GM12872 (cell line): Measurements from ENCODE around the gene AKNA.

ENCODE experiments used
- CTCF ChIP-seq: IDR thresholded peaks from 3 replicates; pipeline ENCODE4 v1.5.1; 2011; ENCODE audit warnings: low read depth, mild to moderate bottlenecking, low read length, moderate library complexity; ENCODE audit not compliant: insufficient read depth

The AKNA gene

GRCh38 chr9:114285166-114285867 is 102.5 kb downstream of the AKNA start:
- no peak for TF ChIP-seq CTCF

GRCh38 chr9:114284316-114285060 is 103.3 kb downstream of the AKNA start:
- no peak for TF ChIP-seq CTCF
